Psoas muscle (tissue), 8 donors: ENCODE data around the gene ST6GAL1. TPM values are rescaled to one million over a fixed set of nuclear protein-coding genes. Genes with fewer than 3 reads are reported as not detected.

Experiments
- ATAC-seq, 4 donors: fragments of 200-7000 bp; cut with Tn5 transposase; one replicate each; pipeline ENCODE4 v1.9.1; 2020; ENCODE audit warnings: moderate library complexity in 3 of 4, mild to moderate bottlenecking in 2 of 4
- DNase-seq, 2 donors: peaks; one replicate each; pipeline ENCODE4 v3.0.0-alpha.2; 2020
- H3K27ac ChIP-seq: fragments of 200-600 bp; one replicate; pipeline ENCODE4 v1.8.0; 2022
- H3K27me3 ChIP-seq, 3 donors: fragments of 200-600 bp in 1 of 3; one replicate each; pipeline versions ENCODE4 v1.6.1 to v1.8.0; 2013 to 2022; ENCODE audit warnings: low read length in 2 of 3, mild to moderate bottlenecking in 2 of 3, moderate library complexity in 1 of 3; ENCODE audit not compliant: insufficient read depth in 3 of 3
- H3K36me3 ChIP-seq, 2 donors: fragments of 200-600 bp in 1 of 2; one replicate each; pipeline versions ENCODE4 v1.6.1 to v1.8.0; 2013 to 2022; ENCODE audit warnings: low read depth in 1 of 2, mild to moderate bottlenecking in 1 of 2, moderate library complexity in 1 of 2; ENCODE audit not compliant: insufficient read depth in 1 of 2
- H3K4me1 ChIP-seq: fragments of 200-600 bp; one replicate; pipeline ENCODE4 v1.8.0; 2022
- H3K4me3 ChIP-seq: fragments of 200-600 bp; one replicate; pipeline ENCODE4 v1.8.0; 2022; ENCODE audit warnings: mild to moderate bottlenecking
- H3K9me3 ChIP-seq: fragments of 200-600 bp; one replicate; pipeline ENCODE4 v1.8.0; 2022
- WGBS, 3 donors: extraction: QIAGEN DNeasy Blood & Tissue Kit; methylation state at CpG; one replicate each; pipeline versions ENCODE4 v1.1.6 to v1.1.7; 2013; 5-methylcytosine and 5-hydroxymethylcytosine counted together
- intact Hi-C, 2 donors: fragments of 100-400 bp; cut with DNase I; formaldehyde crosslinking; loops; one replicate each; pipeline versions ENCODE4 v1.11.0 to v1.14.2; 2022
- polyA plus RNA-seq, 3 donors: library from polyadenylated mRNA; stranded (reverse); fragments of 200-250 nt; gene quantifications; one replicate each; pipeline ENCODE4 v1.2.3, GENCODE V29; 2013
- total RNA-seq, 4 donors: library from RNA; stranded (reverse); fragmentation: NEBNext Ultra II Directional in 2 of 4; extraction: Animal tissue kit (Norgen Biotek cat#: 25700) in 2 of 4; gene quantifications; one replicate each; pipeline versions ENCODE4 v1.2.1 to v1.2.4, GENCODE V29; 2021 to 2023
- TF ChIP-seq, protein P1 (sequence below): fragments of 200-600 bp; IDR thresholded peaks from one replicate; pipeline ENCODE4 v1.8.0; 2022; ENCODE audit warnings: antibody characterized with exemption
- donor health status: healthy with polysubstance abuse.
- donor health status: DM: no; HTN: no; CAD: no; lungs with moderate emphysema.
- donor health status: Bipolar disorder and iron deficiency.
- donor health status: healthy.
- donor health status: DM: yes; HTN: yes; CAD: no.
- donor health status: DM: no; HTN: no; CAD: no.
- donor health status: DM: no; HTN: no; CAD: no.
- donor health status: DM: yes; HTN: yes; CAD: no.

The ST6GAL1 gene
- total and polyA plus RNA-seq, 7 donors = 4.2 to 25.0 (median 15.3) TPM

DNA sequence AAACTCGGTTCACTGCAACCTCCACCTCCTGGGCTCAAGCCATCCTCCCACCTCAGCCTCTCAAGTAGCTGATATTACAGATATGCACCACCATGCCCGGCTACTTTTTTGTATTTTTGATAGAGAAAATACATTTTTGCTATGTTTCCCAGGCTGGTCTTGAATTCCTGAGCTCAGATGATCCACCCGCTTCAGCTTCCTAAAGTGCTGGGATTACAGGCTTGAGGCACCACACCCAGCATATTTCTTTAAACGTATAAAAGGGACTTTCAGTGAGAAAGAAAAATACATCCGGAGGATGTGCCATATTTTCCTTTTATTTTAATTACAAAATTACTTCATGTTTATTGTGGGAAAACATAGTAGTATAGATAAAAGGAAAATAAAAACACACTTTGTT is 153.8 kb downstream of the ST6GAL1 start:
- ATAC-seq = no peak

DNA sequence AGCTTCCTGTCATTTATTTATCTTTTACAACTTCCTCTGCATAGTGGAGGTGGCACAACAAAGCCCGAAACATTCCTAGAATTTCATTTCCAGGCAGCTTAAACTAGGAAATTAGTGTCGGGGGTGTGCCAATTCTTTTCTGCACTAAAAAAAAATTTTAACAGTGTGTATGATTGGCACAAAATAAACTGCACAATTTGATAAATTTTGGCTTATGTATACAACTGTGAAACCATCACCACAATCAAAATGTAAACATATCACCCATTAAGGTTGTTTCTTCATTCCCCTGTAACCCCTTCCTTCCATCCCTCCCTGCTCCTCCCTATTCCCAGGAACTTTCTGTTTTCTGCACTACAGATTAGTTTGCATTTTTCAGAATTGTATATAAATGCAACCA is 154.3 kb downstream of the ST6GAL1 start:
- no peaks in the 10 kb centered on the region for H3K4me1 ChIP-seq
- H3K27me3 ChIP-seq = no peaks in the 10 kb centered on the region
- DNase-seq (no peak), ATAC-seq (no peak)
- no peak overlapping the region for H3K4me3 ChIP-seq
- H3K36me3 ChIP-seq = no peaks in the 10 kb centered on the region
- WGBS, 3 donors = 20 to 37% (median 21%) methylated on average over 2 of the region's 2 CpGs
- TF ChIP-seq, protein P1, sequence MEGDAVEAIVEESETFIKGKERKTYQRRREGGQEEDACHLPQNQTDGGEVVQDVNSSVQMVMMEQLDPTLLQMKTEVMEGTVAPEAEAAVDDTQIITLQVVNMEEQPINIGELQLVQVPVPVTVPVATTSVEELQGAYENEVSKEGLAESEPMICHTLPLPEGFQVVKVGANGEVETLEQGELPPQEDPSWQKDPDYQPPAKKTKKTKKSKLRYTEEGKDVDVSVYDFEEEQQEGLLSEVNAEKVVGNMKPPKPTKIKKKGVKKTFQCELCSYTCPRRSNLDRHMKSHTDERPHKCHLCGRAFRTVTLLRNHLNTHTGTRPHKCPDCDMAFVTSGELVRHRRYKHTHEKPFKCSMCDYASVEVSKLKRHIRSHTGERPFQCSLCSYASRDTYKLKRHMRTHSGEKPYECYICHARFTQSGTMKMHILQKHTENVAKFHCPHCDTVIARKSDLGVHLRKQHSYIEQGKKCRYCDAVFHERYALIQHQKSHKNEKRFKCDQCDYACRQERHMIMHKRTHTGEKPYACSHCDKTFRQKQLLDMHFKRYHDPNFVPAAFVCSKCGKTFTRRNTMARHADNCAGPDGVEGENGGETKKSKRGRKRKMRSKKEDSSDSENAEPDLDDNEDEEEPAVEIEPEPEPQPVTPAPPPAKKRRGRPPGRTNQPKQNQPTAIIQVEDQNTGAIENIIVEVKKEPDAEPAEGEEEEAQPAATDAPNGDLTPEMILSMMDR = no peak
- intact Hi-C loops = no loop called here
- peaks cover 10% of the 10 kb centered on the region for H3K9me3 ChIP-seq
- H3K27ac ChIP-seq = no peak overlapping the region

More for the DNA sequence above, 153.8 kb downstream of the ST6GAL1 start:
- WGBS, 3 donors = 43 to 54% (median 52%) methylated on average over 5 of the region's 5 CpGs
- no peaks in the 10 kb centered on the region for H3K36me3 ChIP-seq
- H3K27me3 ChIP-seq = no peaks in the 10 kb centered on the region
- no peak overlapping the region for H3K4me3 ChIP-seq
- peaks cover 10% of the 10 kb centered on the region for H3K9me3 ChIP-seq
- DNase-seq = no peak
- H3K4me1 ChIP-seq = no peaks in the 10 kb centered on the region
- intact Hi-C loops = no loop called here
- H3K27ac ChIP-seq = no peak overlapping the region
- TF ChIP-seq, protein P1 = no peak

DNA sequence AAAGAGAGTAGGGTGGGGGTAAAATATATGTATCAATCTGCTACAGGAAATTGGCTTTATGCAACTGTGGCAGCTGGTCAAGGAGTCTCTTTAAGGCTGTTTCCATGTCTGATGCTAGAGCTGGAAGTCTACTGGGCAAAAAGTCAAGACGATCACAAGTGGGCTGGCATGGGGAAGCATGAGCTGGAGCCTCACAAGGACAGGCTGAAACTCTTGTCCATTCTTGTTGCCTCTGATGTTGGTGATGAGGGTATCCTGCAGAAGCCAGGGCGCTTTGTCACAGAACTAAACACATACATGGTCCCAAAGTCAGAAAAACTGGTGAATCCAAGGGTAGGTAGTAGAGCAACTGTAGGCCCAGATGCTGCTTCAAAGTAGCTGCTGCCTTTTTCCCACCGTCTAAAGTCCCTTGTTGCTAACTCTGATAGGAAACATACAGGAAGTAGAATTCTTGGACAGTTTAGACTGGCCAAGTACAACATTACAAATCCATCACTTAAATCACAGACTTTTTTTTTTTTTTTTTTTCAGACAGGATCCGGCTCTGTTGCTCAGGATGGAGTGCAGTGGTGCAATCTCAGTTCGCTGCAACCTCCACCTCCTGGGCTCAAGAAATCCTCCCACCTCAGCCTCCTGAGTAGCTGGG is 154.8 kb downstream of the ST6GAL1 start:
- ATAC-seq (no peak), DNase-seq (no peak)
- TF ChIP-seq, protein P1 = no peak
- Histone ChIP-seq H3K4me1 (no peaks in the 10 kb centered on the region), H3K4me3 (no peak overlapping the region), H3K36me3 (no peaks in the 10 kb centered on the region), H3K27ac (no peak overlapping the region), H3K27me3 (no peaks in the 10 kb centered on the region), H3K9me3 (peaks cover 10% of the 10 kb centered on the region)
- intact Hi-C loops = no loop called here
- WGBS, 3 donors = 66 to 74% (median 68%) methylated on average over 5 of the region's 5 CpGs

DNA sequence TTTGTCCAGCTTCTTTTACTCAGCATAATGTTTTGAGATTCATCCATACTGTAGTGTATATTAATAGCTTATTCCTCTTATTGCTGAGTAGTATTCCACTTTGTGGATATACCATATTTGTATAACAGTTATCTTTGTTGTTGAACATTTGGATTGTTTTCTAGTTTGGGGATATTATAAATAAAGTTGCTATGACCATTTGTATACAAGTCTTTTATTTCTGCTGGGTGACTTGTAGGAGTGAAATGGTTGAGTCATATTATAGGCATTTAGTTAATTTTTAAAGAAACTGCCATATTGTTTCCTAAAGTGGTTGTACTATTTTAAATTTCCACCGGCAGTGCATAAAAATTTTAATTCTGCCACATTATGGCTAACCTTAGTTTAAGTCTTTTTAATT is 155.6 kb downstream of the ST6GAL1 start:
- H3K4me1 ChIP-seq = no peaks in the 10 kb centered on the region
- H3K4me3 ChIP-seq = no peak overlapping the region
- no peak for ATAC-seq
- intact Hi-C loops = no loop called here
- DNase-seq = no peak
- peaks cover 10% of the 10 kb centered on the region for H3K9me3 ChIP-seq
- WGBS, 3 donors = 95 to 96% (median 96%) methylated on average over 1 of the region's 1 CpG
- H3K36me3 ChIP-seq = no peaks in the 10 kb centered on the region
- H3K27ac ChIP-seq = no peak overlapping the region
- TF ChIP-seq, protein P1 = no peak
- no peaks in the 10 kb centered on the region for H3K27me3 ChIP-seq

DNA sequence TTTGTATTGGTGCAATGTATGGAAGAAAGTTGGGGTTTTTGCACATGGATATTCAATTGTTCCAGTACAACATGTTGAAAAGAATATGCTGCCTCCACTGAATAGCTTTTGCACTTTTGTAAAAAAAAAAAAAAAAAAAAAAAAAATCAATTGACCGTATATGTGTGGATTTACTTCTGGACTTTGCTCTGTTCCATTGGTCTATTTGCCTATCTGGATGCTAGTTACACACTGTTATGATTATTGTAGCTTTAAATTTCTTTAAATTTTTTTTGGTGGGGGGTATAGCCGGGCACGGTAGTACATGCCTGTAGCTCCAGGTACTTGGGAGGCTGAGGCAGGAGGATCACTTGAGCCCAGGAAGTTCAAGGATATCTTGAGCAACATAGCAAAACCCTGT is 156.5 kb downstream of the ST6GAL1 start:
- H3K4me1 ChIP-seq = no peaks in the 10 kb centered on the region
- DNase-seq (no peak), ATAC-seq (no peak)
- peaks cover 10% of the 10 kb centered on the region for H3K9me3 ChIP-seq
- no peak overlapping the region for H3K4me3 ChIP-seq
- H3K27ac ChIP-seq = no peak overlapping the region
- TF ChIP-seq, protein P1 = no peak
- intact Hi-C loops = no loop called here
- H3K36me3 ChIP-seq = no peaks in the 10 kb centered on the region
- 93 to 99% (median 95%) methylated on average over 3 of the region's 3 CpGs for WGBS, 3 donors
- H3K27me3 ChIP-seq = no peaks in the 10 kb centered on the region
